ENCODE results near the gene XYLT1. TPM values are rescaled to one million over a fixed set of nuclear protein-coding genes. Genes with fewer than 3 reads are reported as not detected.

The XYLT1 gene
- total RNA-seq, 1 experiment from 2014 or later, result 25.0 TPM

GRCh38 chr16:17135439-17135838, 335.3 kb downstream of the XYLT1 start:
- CTCF ChIA-PET, result interaction anchor here (0.6 to 1.3 kb wide), 2 partner anchors 262 to 274 kb away, joined by 3 to 5 read pairs; no protein-coding TSS in a partner anchor
- Mint-ChIP-seq H3K4me3 (no peak overlapping the region), H3K4me1 (peaks cover 14% of the 10 kb centered on the region; the same call in 1 of the 2 replicates), H3K9me3 (no peaks in the 10 kb centered on the region), H3K27me3 (ENCODE audit: low read depth) (no peaks in the 10 kb centered on the region), H3K27ac (no peak overlapping the region), H3K36me3 (peaks cover 4% of the 10 kb centered on the region)
- TF ChIP-seq CBFB (CRISPR knock-in tag; IDR thresholded peaks at IDR 0.05; ENCODE audit: low read depth) (no peak), ZNF671 (CRISPR knock-in tag; IDR thresholded peaks at IDR 0.05) (no peak), USF2 (CRISPR knock-in tag; IDR thresholded peaks at IDR 0.05) (no peak), ZNF121 (CRISPR knock-in tag; IDR thresholded peaks at IDR 0.05) (no peak)
- TF ChIP-seq, protein P1, sequence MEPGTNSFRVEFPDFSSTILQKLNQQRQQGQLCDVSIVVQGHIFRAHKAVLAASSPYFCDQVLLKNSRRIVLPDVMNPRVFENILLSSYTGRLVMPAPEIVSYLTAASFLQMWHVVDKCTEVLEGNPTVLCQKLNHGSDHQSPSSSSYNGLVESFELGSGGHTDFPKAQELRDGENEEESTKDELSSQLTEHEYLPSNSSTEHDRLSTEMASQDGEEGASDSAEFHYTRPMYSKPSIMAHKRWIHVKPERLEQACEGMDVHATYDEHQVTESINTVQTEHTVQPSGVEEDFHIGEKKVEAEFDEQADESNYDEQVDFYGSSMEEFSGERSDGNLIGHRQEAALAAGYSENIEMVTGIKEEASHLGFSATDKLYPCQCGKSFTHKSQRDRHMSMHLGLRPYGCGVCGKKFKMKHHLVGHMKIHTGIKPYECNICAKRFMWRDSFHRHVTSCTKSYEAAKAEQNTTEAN (CRISPR knock-in tag; IDR thresholded peaks at IDR 0.05), result no peak
- TF ChIP-seq, protein P2, sequence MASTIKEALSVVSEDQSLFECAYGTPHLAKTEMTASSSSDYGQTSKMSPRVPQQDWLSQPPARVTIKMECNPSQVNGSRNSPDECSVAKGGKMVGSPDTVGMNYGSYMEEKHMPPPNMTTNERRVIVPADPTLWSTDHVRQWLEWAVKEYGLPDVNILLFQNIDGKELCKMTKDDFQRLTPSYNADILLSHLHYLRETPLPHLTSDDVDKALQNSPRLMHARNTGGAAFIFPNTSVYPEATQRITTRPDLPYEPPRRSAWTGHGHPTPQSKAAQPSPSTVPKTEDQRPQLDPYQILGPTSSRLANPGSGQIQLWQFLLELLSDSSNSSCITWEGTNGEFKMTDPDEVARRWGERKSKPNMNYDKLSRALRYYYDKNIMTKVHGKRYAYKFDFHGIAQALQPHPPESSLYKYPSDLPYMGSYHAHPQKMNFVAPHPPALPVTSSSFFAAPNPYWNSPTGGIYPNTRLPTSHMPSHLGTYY (CRISPR knock-in tag; IDR thresholded peaks at IDR 0.05), result no peak
- TF ChIP-seq, protein P3, sequence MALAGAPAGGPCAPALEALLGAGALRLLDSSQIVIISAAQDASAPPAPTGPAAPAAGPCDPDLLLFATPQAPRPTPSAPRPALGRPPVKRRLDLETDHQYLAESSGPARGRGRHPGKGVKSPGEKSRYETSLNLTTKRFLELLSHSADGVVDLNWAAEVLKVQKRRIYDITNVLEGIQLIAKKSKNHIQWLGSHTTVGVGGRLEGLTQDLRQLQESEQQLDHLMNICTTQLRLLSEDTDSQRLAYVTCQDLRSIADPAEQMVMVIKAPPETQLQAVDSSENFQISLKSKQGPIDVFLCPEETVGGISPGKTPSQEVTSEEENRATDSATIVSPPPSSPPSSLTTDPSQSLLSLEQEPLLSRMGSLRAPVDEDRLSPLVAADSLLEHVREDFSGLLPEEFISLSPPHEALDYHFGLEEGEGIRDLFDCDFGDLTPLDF (CRISPR knock-in tag; IDR thresholded peaks at IDR 0.05), result no peak
- ATAC-seq (no peak), DNase-seq (ENCODE audit: low spot score) (no peak)
- POLR2A ChIA-PET, result interaction anchor here (0.6 kb wide), 1 partner anchor 656 kb away, joined by 3 read pairs; no protein-coding TSS in a partner anchor

GRCh38 chr16:17134586-17134985, 336.2 kb downstream of the XYLT1 start:
- ATAC-seq, result no peak
- no peaks in the 10 kb centered on the region for H3K9me3 Mint-ChIP-seq
- H3K36me3 Mint-ChIP-seq, result peaks cover 4% of the 10 kb centered on the region
- H3K27me3 Mint-ChIP-seq (ENCODE audit: low read depth), result no peaks in the 10 kb centered on the region
- TF ChIP-seq NFYB (CRISPR knock-in tag; conservative IDR thresholded peaks at IDR 0.05; ENCODE audit: low read depth) (no peak), ESRRA (CRISPR knock-in tag; IDR thresholded peaks at IDR 0.05; ENCODE audit: borderline replicate concordance) (no peak), JUN (CRISPR knock-in tag; IDR thresholded peaks at IDR 0.05) (no peak), NR1H2 (CRISPR knock-in tag; IDR thresholded peaks at IDR 0.05) (no peak), FOXK1 (CRISPR knock-in tag; IDR thresholded peaks at IDR 0.05) (no peak), ZNF317 (CRISPR knock-in tag; IDR thresholded peaks at IDR 0.05; ENCODE audit: borderline replicate concordance, low read depth) (no peak), OVOL2 (CRISPR knock-in tag; IDR thresholded peaks at IDR 0.05; ENCODE audit: borderline replicate concordance) (no peak), PRDM15 (CRISPR knock-in tag; IDR thresholded peaks at IDR 0.05) (no peak)
- TF ChIP-seq, protein P4, sequence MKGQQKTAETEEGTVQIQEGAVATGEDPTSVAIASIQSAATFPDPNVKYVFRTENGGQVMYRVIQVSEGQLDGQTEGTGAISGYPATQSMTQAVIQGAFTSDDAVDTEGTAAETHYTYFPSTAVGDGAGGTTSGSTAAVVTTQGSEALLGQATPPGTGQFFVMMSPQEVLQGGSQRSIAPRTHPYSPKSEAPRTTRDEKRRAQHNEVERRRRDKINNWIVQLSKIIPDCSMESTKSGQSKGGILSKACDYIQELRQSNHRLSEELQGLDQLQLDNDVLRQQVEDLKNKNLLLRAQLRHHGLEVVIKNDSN (CRISPR knock-in tag; IDR thresholded peaks at IDR 0.05), result no peak
- TF ChIP-seq, protein P3 (CRISPR knock-in tag; IDR thresholded peaks at IDR 0.05), result no peak
- no peak overlapping the region for H3K27ac Mint-ChIP-seq
- H3K4me1 Mint-ChIP-seq, result peaks cover 14% of the 10 kb centered on the region; the same call in 1 of the 2 replicates
- CTCF ChIA-PET, result interaction anchor here (1.3 kb wide), 1 partner anchor 273 kb away, joined by 5 read pairs; no protein-coding TSS in a partner anchor
- DNase-seq (ENCODE audit: low spot score), result no peak
- POLR2A ChIA-PET, result no interaction called here
- H3K4me3 Mint-ChIP-seq, result no peak overlapping the region
